GM13977 (cell line): ENCODE data around the gene TMEM196.
"Not testable (repeated sequence)": the region's sequence is repeated elsewhere in the genome, so short reads cannot be mapped to it uniquely, and the experiment has no call there.

Experiments used
- DNase-seq: peaks from one replicate; pipeline ENCODE4 v3.0.0; 2012; ENCODE audit warnings: low spot score
- in situ Hi-C: fragments of 300-500 bp; cut with MboI; formaldehyde crosslinking; loops from one replicate; pipeline ENCODE4 v1.12.0; 2022; ENCODE audit warnings: low sequenced_read_pairs, low pct_unique_long_range_greater_than_20kb, mixed read lengths, inconsistent platforms; ENCODE audit not compliant: unreplicated experiment
- TF ChIP-seq, protein P1 (sequence below): IDR thresholded peaks from 2 replicates; pipeline ENCODE4 v1.5.1; 2012; ENCODE audit warnings: mild to moderate bottlenecking, control low read depth; ENCODE audit not compliant: insufficient read depth; ENCODE audit errors: extremely low read depth, missing control alignments

The TMEM196 gene

DNA sequence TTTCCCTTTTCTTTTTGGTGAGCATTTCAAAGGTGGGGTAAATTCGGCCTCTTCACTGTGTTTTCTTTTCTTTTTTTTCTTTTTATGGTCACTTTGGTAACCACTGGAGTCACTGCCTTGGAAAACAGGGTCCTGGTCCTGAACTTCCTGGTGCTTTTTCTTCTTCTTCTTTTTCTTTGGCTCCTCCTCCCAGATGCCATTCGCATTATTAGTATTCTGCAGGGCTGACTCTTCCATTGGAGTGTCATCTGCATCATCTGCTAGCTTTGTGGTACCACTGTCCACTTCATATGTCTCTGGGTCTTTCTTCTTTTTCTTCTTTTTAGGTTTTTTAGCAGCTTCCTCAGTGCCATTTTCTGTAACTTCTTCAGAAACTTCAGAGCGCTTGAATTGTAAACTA, 75.1 kb downstream of the TMEM196 start:
- DNase-seq, result no peak
- TF ChIP-seq, protein P1, sequence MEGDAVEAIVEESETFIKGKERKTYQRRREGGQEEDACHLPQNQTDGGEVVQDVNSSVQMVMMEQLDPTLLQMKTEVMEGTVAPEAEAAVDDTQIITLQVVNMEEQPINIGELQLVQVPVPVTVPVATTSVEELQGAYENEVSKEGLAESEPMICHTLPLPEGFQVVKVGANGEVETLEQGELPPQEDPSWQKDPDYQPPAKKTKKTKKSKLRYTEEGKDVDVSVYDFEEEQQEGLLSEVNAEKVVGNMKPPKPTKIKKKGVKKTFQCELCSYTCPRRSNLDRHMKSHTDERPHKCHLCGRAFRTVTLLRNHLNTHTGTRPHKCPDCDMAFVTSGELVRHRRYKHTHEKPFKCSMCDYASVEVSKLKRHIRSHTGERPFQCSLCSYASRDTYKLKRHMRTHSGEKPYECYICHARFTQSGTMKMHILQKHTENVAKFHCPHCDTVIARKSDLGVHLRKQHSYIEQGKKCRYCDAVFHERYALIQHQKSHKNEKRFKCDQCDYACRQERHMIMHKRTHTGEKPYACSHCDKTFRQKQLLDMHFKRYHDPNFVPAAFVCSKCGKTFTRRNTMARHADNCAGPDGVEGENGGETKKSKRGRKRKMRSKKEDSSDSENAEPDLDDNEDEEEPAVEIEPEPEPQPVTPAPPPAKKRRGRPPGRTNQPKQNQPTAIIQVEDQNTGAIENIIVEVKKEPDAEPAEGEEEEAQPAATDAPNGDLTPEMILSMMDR, result no peak
- in situ Hi-C loops, result no loop called here

- in situ Hi-C loops, result no loop called here
- no peak for DNase-seq
- TF ChIP-seq, protein P1, result no peak
Measured at GRCh38 chr7:19696926-19697325, 76.5 kb downstream of the TMEM196 start.

DNA sequence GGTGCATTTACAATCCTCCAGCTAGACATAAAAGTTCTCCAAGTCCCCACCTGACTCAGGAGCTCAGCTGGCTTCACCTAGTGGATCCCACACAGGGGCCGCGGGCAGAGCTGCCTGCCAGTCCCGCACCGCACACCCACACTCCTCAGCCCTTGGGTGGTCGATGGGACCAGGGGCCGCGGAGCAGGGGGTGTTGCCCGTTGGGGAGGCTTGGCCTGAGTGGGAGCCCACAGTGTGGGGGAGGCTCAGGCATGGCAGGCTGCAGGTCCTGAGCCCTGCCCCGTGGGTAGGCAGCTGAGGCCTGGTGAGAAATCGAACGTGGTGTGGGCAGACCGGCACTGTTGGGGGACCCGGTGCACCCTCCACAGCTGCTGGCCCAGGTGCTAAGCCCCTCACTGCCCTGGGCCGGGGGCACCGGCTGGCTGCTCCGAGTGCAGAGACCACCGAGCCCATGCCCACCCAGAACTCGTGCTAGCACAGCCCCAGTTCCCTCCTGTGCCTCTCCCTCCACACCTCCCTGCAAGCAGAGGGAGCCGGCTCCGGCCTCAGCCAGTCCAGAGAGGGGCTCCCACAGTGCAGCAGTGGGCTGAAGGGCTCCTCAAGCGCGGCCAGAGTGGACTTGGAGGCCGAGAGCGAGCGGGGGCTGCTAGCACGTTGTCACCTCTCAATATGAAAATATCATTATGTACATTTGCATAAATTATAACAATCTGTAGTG, 81.1 kb downstream of the TMEM196 start:
- DNase-seq, result no peak
- in situ Hi-C loops, result no loop called here
- TF ChIP-seq, protein P1, result no peak

DNA sequence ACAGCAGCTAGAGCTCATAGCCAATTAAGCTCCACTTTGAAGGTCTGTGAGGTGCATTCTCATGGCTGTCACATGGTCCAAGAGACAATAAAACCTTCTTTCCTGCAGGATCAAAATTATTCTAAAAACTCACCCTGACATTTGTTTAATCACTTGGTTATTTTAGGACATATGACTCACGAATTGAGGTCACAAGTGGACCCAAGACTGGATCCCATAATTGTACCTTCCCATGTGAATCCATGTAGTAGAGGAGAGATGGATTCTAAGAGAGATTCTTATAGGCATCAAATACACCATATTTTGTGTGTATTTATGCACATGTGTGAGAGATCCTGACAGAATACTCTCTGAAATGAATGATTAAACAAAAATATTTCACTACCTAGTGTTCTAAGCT, 82.7 kb downstream of the TMEM196 start:
- in situ Hi-C loops, result no loop called here
- TF ChIP-seq, protein P1, result no peak
- DNase-seq, result no peak

GRCh38 chr7:19689130-19689529, 84.3 kb downstream of the TMEM196 start:
- in situ Hi-C loops, DNase-seq: not testable (repeated sequence)

GRCh38 chr7:19681596-19681995, 91.8 kb downstream of the TMEM196 start:
- in situ Hi-C loops, result no loop called here
- TF ChIP-seq, protein P1, result no peak
- no peak for DNase-seq

DNA sequence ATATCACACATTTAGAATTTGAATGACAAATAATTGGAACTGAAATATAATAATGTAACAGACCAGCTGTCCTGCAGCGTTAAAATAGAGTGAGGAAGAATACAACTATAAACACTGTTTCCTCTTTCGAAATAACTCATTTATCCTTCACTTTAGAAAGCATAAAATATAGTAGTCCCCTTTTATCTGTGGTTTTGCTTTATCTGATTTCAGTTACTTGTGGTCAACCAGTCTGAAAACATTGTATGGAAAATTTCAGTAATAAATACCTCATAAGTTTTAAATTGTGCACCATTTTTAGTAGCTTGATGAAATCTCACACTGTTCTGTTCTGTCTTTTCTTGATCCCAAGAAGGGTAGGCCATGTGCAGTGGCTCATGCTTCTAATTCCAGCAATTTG, 96.2 kb downstream of the TMEM196 start:
- no peak for DNase-seq
- TF ChIP-seq, protein P1, result no peak
- in situ Hi-C loops, result no loop called here
